ENCODE measurements around the gene NTN5.

- no peak for TF ChIP-seq CTCF (conservative IDR thresholded peaks at IDR 0.05 in 1 of 2, IDR thresholded peaks at IDR 0.05 in 1 of 2; ENCODE audit: low read depth in 1 of 2, low read length in 2 of 2)
- TF ChIP-seq EZH2 (IDR thresholded peaks at IDR 0.05; ENCODE audit: low read length, missing control alignments): no peak
These were observed 60.9 kb downstream of the NTN5 start for GRCh38 chr19:48611872-48612271.

Data from fibroblast of lung (primary cell).